ENCODE measurements around the gene APRT. TPM values are rescaled to one million over a fixed set of nuclear protein-coding genes. Genes with fewer than 3 reads are reported as not detected.

The APRT gene
- total RNA-seq, 2 donors from 2014 or later, result 200 to 230 TPM

- peaks cover 16% of the 10 kb centered on the region for H3K4me1 ChIP-seq (ENCODE audit: control insufficient read depth, insufficient read depth, low read length)
- H3K9ac ChIP-seq (ENCODE audit: extremely low read depth, low read length, poor library complexity, severe bottlenecking), result no peak overlapping the region
- H3K27ac Mint-ChIP-seq, result no peak overlapping the region
- no peaks in the 10 kb centered on the region for H3K27me3 ChIP-seq (ENCODE audit: control insufficient read depth, insufficient read depth, low read length, poor library complexity, severe bottlenecking)
- DNase-seq, result no peak
- H3K4me3 Mint-ChIP-seq, result no peak overlapping the region
- H3K27me3 Mint-ChIP-seq (ENCODE audit: insufficient read depth), result no peaks in the 10 kb centered on the region
- 86 to 88% methylated on average over 9 to 13 of the region's 13 CpGs for WGBS, 2 experiments (ENCODE audit: insufficient coverage in 1 of 2, insufficient read length in 1 of 2)
- H3K36me3 Mint-ChIP-seq (ENCODE audit: low read depth), result no peaks in the 10 kb centered on the region
- H3K9me3 Mint-ChIP-seq, result no peaks in the 10 kb centered on the region
- no peaks in the 10 kb centered on the region for H3K36me3 ChIP-seq (ENCODE audit: control insufficient read depth, insufficient read depth, low read length)
- TF ChIP-seq CTCF (conservative IDR thresholded peaks at IDR 0.05), result no peak
- no peak overlapping the region for H3K27ac ChIP-seq (ENCODE audit: low read depth, low read length)
- H3K9me3 ChIP-seq (ENCODE audit: control insufficient read depth, low read length), result no peaks in the 10 kb centered on the region
- no peak overlapping the region for H3K4me3 ChIP-seq (ENCODE audit: low read length)
- peaks cover 23% of the 10 kb centered on the region for H3K4me1 Mint-ChIP-seq
These were observed 31.3 kb downstream of the APRT start for GRCh38 chr16:88780142-88781062.

- Histone ChIP-seq H3K4me3 (ENCODE audit: low read length) (no peak overlapping the region), H3K9me3 (ENCODE audit: control insufficient read depth, low read length) (no peaks in the 10 kb centered on the region), H3K9ac (ENCODE audit: extremely low read depth, low read length, poor library complexity, severe bottlenecking) (no peak overlapping the region), H3K36me3 (ENCODE audit: control insufficient read depth, insufficient read depth, low read length) (no peaks in the 10 kb centered on the region), H3K4me1 (ENCODE audit: control insufficient read depth, insufficient read depth, low read length) (peaks cover 16% of the 10 kb centered on the region), H3K27me3 (ENCODE audit: control insufficient read depth, insufficient read depth, low read length, poor library complexity, severe bottlenecking) (no peaks in the 10 kb centered on the region), H3K27ac (ENCODE audit: low read depth, low read length) (no peak overlapping the region)
- no peak for DNase-seq
- H3K27ac Mint-ChIP-seq, result no peak overlapping the region
- no peak overlapping the region for H3K4me3 Mint-ChIP-seq
- no peaks in the 10 kb centered on the region for H3K27me3 Mint-ChIP-seq (ENCODE audit: insufficient read depth)
- no peak for TF ChIP-seq CTCF (conservative IDR thresholded peaks at IDR 0.05)
- H3K36me3 Mint-ChIP-seq (ENCODE audit: low read depth), result no peaks in the 10 kb centered on the region
- H3K9me3 Mint-ChIP-seq, result no peaks in the 10 kb centered on the region
- WGBS, 2 experiments (ENCODE audit: insufficient coverage in 1 of 2, insufficient read length in 1 of 2), result 80 to 89% methylated on average over 15 to 34 of the region's 34 CpGs
- peaks cover 23% of the 10 kb centered on the region for H3K4me1 Mint-ChIP-seq
These were observed 32.2 kb downstream of the APRT start for GRCh38 chr16:88779406-88780141.

- Histone ChIP-seq H3K4me1 (ENCODE audit: control insufficient read depth, insufficient read depth, low read length) (peaks cover 14% of the 10 kb centered on the region), H3K27me3 (ENCODE audit: control insufficient read depth, insufficient read depth, low read length, poor library complexity, severe bottlenecking) (no peaks in the 10 kb centered on the region), H3K9ac (ENCODE audit: extremely low read depth, low read length, poor library complexity, severe bottlenecking) (no peak overlapping the region), H3K36me3 (ENCODE audit: control insufficient read depth, insufficient read depth, low read length) (no peaks in the 10 kb centered on the region), H3K27ac (ENCODE audit: low read depth, low read length) (no peak overlapping the region), H3K9me3 (ENCODE audit: control insufficient read depth, low read length) (no peaks in the 10 kb centered on the region), H3K4me3 (ENCODE audit: low read length) (no peak overlapping the region)
- Mint-ChIP-seq H3K27ac (no peak overlapping the region), H3K36me3 (ENCODE audit: low read depth) (no peaks in the 10 kb centered on the region), H3K27me3 (ENCODE audit: insufficient read depth) (no peaks in the 10 kb centered on the region), H3K4me3 (no peak overlapping the region), H3K4me1 (peaks cover 27% of the 10 kb centered on the region), H3K9me3 (no peaks in the 10 kb centered on the region)
- 91 to 95% methylated on average over 19 to 30 of the region's 30 CpGs for WGBS, 2 experiments (ENCODE audit: insufficient coverage in 1 of 2, insufficient read length in 1 of 2)
- no peak for DNase-seq
- TF ChIP-seq CTCF (conservative IDR thresholded peaks at IDR 0.05), result no peak
These were observed 33.1 kb downstream of the APRT start for GRCh38 chr16:88778541-88779065.

All from endodermal cell (in vitro differentiated cells).